HepG2 (cell line): ENCODE data around the gene IRAK2. TPM values are rescaled to one million over a fixed set of nuclear protein-coding genes. Genes with fewer than 3 reads are reported as not detected.
"Not testable (repeated sequence)": the region's sequence is repeated elsewhere in the genome, so short reads cannot be mapped to it uniquely, and the experiment has no call there.

Source experiments
- ATAC-seq: fragments of 200-7000 bp; cut with Tn5 transposase; 3 replicates; pipeline ENCODE4 v1.9.1; 2020; ENCODE audit warnings: mild to moderate bottlenecking, moderate library complexity
- BruUV-seq: library from RNA; stranded (reverse); fragments of 400-500 nt; replicated peaks from 2 replicates; lab custom pipeline; 2021; lab: Mats Ljungman, UMichigan
- CTCF ChIA-PET: fragments of 300-600 bp; formaldehyde crosslinking; extraction: SDS; loops from one replicate; lab custom pipeline; 2021; ENCODE audit warnings: low total read pairs, inconsistent platforms, low intra/inter-chr PET ratio; lab: Yijun Ruan, JAX
- POLR2A ChIA-PET: fragments of 350-600 bp; sonication (Branson Sonifier 250); formaldehyde crosslinking; loops from one replicate; lab custom pipeline; 2020; ENCODE audit warnings: antibody characterized with exemption, inconsistent platforms; lab: Yijun Ruan, JAX
- DNase-seq: peaks from one replicate; pipeline ENCODE4 v3.0.0-alpha.2; 2015; ENCODE audit warnings: low spot score
- FAIRE-seq: peaks from 3 replicates; lab custom pipeline; 2011; peaks lifted over from hg19 to GRCh38; lab: Jason Lieb, UNC
- H2AFZ ChIP-seq: one replicate; pipeline ENCODE4 v1.6.1; 2011; ENCODE audit warnings: low read length, inconsistent platforms
- H3K27ac ChIP-seq: fragments of 300-600 bp; 3 replicates; pipeline ENCODE4 v1.8.0; 2011; ENCODE audit warnings: mixed run types, mild to moderate bottlenecking, mixed read lengths, low read length, inconsistent platforms; ENCODE audit not compliant: insufficient read depth; ENCODE audit errors: extremely low read length
- H3K27me3 ChIP-seq, 2 experiments: fragments of 200-600 bp in 1 of 2; 2 replicates in 1 of 2; 3 replicates in 1 of 2; pipeline versions ENCODE4 v1.6.0 to v1.8.0; 2011; ENCODE audit warnings: low read length in 2 of 2, mild to moderate bottlenecking in 2 of 2, moderate library complexity in 2 of 2, inconsistent platforms in 1 of 2; ENCODE audit not compliant: insufficient read depth in 2 of 2, control insufficient read depth in 1 of 2
- H3K36me3 ChIP-seq, 2 experiments: fragments of 200-600 bp in 1 of 2; replicated peaks in 1 of 2; 2 replicates in 1 of 2; 3 replicates in 1 of 2; pipeline versions ENCODE4 v1.5.1 to v1.8.0; 2011; ENCODE audit warnings: low read length in 2 of 2, inconsistent platforms in 1 of 2; ENCODE audit not compliant: insufficient read depth in 2 of 2, control insufficient read depth in 1 of 2
- H3K4me1 ChIP-seq: 2 replicates; pipeline ENCODE4 v1.5.1; 2012; ENCODE audit warnings: low read length, inconsistent platforms; ENCODE audit not compliant: insufficient read depth
- H3K4me2 ChIP-seq: 2 replicates; pipeline ENCODE4 v1.6.0; 2011; ENCODE audit warnings: low read depth, low read length, inconsistent platforms
- H3K4me3 ChIP-seq, 3 experiments: fragments of 200-600 bp in 1 of 3; sonication (generic), shearing (Covaris generic) in 1 of 3; replicated peaks in 1 of 3; 2 replicates each; pipeline ENCODE4 v1.5.1; 2011 to 2016; ENCODE audit warnings: low read length in 3 of 3, inconsistent platforms in 2 of 3, low read depth in 2 of 3, mild to moderate bottlenecking in 2 of 3, control low read depth in 1 of 3, mixed read lengths in 1 of 3; ENCODE audit not compliant: insufficient read depth in 1 of 3
- H3K79me2 ChIP-seq: one replicate; pipeline ENCODE4 v1.6.1; 2011; ENCODE audit warnings: low read length, inconsistent platforms; ENCODE audit not compliant: insufficient read depth
- H3K9ac ChIP-seq: 2 replicates; pipeline ENCODE4 v1.6.0; 2011; ENCODE audit warnings: mild to moderate bottlenecking, low read depth, low read length, inconsistent platforms; ENCODE audit not compliant: insufficient read depth
- H3K9me3 ChIP-seq: 2 replicates; pipeline ENCODE4 v1.5.1; 2012; ENCODE audit warnings: mild to moderate bottlenecking, low read length
- H4K20me1 ChIP-seq: 2 replicates; pipeline ENCODE4 v1.6.0; 2011; ENCODE audit warnings: inconsistent platforms, mild to moderate bottlenecking, low read length, moderate library complexity; ENCODE audit not compliant: insufficient read depth
- FOSL2 ChIP-seq: sonication (generic); formaldehyde crosslinking; IDR thresholded peaks from 2 replicates; pipeline ENCODE4 v1.4.0; 2020; ENCODE audit warnings: missing genetic modification reagents
- RFX3 ChIP-seq: IDR thresholded peaks from 2 replicates; pipeline ENCODE4 v1.6.1; 2016; ENCODE audit warnings: missing biosample characterization, missing genetic modification reagents
- ZNF121 ChIP-seq: sonication (generic); formaldehyde crosslinking; IDR thresholded peaks from 2 replicates; pipeline ENCODE4 v1.5.0; 2020; ENCODE audit warnings: mild to moderate bottlenecking, missing genetic modification reagents
- ZNF644 ChIP-seq: IDR thresholded peaks from 2 replicates; pipeline ENCODE4 v1.6.1; 2016; ENCODE audit warnings: low read depth
- ZNF646 ChIP-seq: sonication (generic); formaldehyde crosslinking; IDR thresholded peaks from 2 replicates; pipeline ENCODE4 v1.9.0; 2021; ENCODE audit warnings: mild to moderate bottlenecking, missing genetic modification reagents
- WGBS: methylation state at CpG from one replicate; pipeline ENCODE4 v1.1.6; 2017; ENCODE audit warnings: low lambda C conversion rate; 5-methylcytosine and 5-hydroxymethylcytosine counted together
- in situ Hi-C: cut with HindIII; loops from 2 replicates; pipeline ENCODE4 v1.10.0; 2017; ENCODE audit warnings: low pct_unique_long_range_greater_than_20kb; ENCODE audit not compliant: extremely low pct_ligation_motif_present
- intact Hi-C: fragments of 100-400 bp; cut with micrococcal nuclease; formaldehyde crosslinking; loops from one replicate; pipeline ENCODE4 v1.10.0; 2022; ENCODE audit not compliant: unreplicated experiment
- polyA plus RNA-seq, 8 experiments: library from polyadenylated mRNA; depleted of rRNA in 3 of 8; stranded (reverse) in 7 of 8; unstranded in 1 of 8; fragments of >200 nt; fragmentation: Illumina TruSeq in 4 of 8; extraction: Trizol in 4 of 8; gene quantifications; 2 replicates each; pipeline versions ENCODE4 v1.2.1 to v1.2.3, GENCODE V29; 2011 to 2016; ENCODE audit warnings: low read depth in 4 of 8, missing spikeins in 1 of 8, mixed read lengths in 1 of 8; ENCODE audit not compliant: insufficient read depth in 1 of 8
- total RNA-seq, 5 experiments: library from RNA; depleted of rRNA; stranded (reverse); fragments of >200 nt; fragmentation: Illumina TruSeq; extraction: Trizol; gene quantifications; 2 replicates each; pipeline ENCODE4 v1.2.3, GENCODE V29; 2016; ENCODE audit warnings: low read depth in 1 of 5

Gene IRAK2
- total and polyA plus RNA-seq, 2 of the 13 experiments (the other 11 are each of a cell fraction or from before 2014, with no cell fraction given): 13.1 to 23.3 TPM

DNA sequence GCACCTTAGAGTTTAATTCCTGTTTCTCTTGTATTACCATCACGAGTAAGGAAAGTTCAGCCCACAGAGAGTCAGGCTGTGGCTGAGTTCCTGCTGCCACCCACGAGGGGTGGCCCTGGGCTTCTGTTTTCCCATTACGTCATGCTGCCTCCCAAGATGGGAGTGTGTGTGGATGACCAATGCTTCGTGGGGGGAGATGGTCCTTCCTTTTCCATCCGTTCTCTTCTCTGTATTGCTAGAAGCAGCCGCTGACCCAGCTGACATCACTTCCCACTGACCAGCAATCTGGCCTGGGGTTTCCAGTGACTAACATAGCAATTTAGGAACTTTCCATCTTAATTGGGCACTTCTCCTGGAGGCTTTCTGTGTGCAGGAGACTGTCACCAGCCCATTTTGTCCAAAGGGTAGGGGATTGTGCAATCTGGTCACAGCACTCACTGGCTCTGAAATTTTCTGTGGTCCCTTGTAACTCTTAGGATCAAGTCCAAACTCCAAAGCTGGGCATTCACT is 9.3 kb downstream of the IRAK2 start (continued):
- TF ChIP-seq ZNF646 (CRISPR knock-in tag): no peak
- no peak for TF ChIP-seq RFX3 (CRISPR knock-in tag)
- TF ChIP-seq FOSL2 (CRISPR knock-in tag): peak; percentile 35; the same call in 1 of the 2 replicates
- 0 out of 2 replicates have a peak, but pooled peaks have one; percentile 22 for TF ChIP-seq ZNF644

DNA sequence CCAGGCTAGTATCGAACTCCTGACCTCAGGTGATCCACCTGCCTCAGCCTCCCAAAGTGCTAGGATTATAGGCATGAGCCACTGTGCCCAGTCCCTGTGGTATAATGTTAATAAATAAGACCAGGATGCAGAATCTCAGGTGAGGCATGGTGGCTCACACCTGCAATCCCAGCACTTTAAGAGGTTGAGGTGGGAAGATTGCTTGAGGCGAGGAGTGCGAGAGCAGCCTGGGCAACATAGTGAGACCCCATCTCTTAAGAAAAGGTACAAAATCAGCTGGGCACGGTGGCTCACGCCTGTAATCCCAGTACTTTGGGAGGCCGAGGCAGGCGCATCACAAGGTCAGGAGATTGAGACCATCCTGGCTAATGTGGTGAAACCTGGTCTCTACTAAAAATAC is 10.6 kb downstream of the IRAK2 start:
- not testable (repeated sequence) for BruUV-seq
- WGBS: 97% methylated on average over 7 of the region's 7 CpGs

More for the DNA sequence above, 10.6 kb downstream of the IRAK2 start:
- H3K9me3 ChIP-seq, H2AFZ ChIP-seq, POLR2A ChIA-PET, CTCF ChIA-PET, H4K20me1 ChIP-seq, H3K27me3 ChIP-seq, ATAC-seq, intact Hi-C loops, H3K9ac ChIP-seq, FAIRE-seq: not testable (repeated sequence)
- Histone ChIP-seq H3K36me3 (peaks cover 14 to 37% of the 10 kb centered on the region in 2 experiments), H3K79me2 (peaks cover 18% of the 10 kb centered on the region), H3K4me1 (peaks cover 23% of the 10 kb centered on the region)
- TF ChIP-seq ZNF121 (CRISPR knock-in tag): peak; percentile 74
- TF ChIP-seq, all 625 proteins: peak for 1; not testable (repeated sequence) for 624
- H3K4me2 ChIP-seq, DNase-seq, H3K4me3 ChIP-seq, in situ Hi-C loops, H3K27ac ChIP-seq: not testable (repeated sequence)
